Smooth muscle cell (in vitro differentiated cells): ENCODE data around the gene MAD1L1. TPM values are rescaled to one million over a fixed set of nuclear protein-coding genes. Genes with fewer than 3 reads are reported as not detected.

Source experiments
- DNase-seq: peaks from one replicate; lab custom pipeline; 2025; ENCODE audit not compliant: unreplicated experiment; lab: John Stamatoyannopoulos, UW
- H2AFZ ChIP-seq: fragments of 200-600 bp; sonication (generic); 2 replicates; pipeline ENCODE4 v1.6.0; 2016; ENCODE audit warnings: antibody characterized with exemption, low read depth, mild to moderate bottlenecking
- H3F3A ChIP-seq: fragments of 200-600 bp; sonication (generic); 2 replicates; pipeline ENCODE4 v1.6.0; 2017; ENCODE audit warnings: antibody characterized with exemption, low read depth
- H3K27ac ChIP-seq: fragments of 200-600 bp; sonication (generic); 2 replicates; pipeline ENCODE4 v1.5.1; 2016; ENCODE audit warnings: low read depth, mild to moderate bottlenecking
- H3K27me3 ChIP-seq: fragments of 200-600 bp; sonication (generic); 2 replicates; pipeline ENCODE4 v1.6.1; 2016; ENCODE audit warnings: low read depth, mild to moderate bottlenecking
- H3K36me3 ChIP-seq: fragments of 200-600 bp; sonication (generic); 2 replicates; pipeline ENCODE4 v1.5.1; 2016; ENCODE audit warnings: low read depth
- H3K4me1 ChIP-seq: fragments of 200-600 bp; sonication (generic); 2 replicates; pipeline ENCODE4 v1.5.1; 2016; ENCODE audit warnings: low read depth
- H3K4me2 ChIP-seq: fragments of 200-600 bp; sonication (generic); 2 replicates; pipeline ENCODE4 v1.6.0; 2016; ENCODE audit warnings: mild to moderate bottlenecking
- H3K4me3 ChIP-seq: fragments of 200-600 bp; sonication (generic); 2 replicates; pipeline ENCODE4 v1.5.1; 2016; ENCODE audit warnings: mild to moderate bottlenecking
- H3K79me2 ChIP-seq: fragments of 200-600 bp; sonication (generic); 2 replicates; pipeline ENCODE4 v1.6.0; 2016; ENCODE audit warnings: low read depth, mild to moderate bottlenecking
- H3K9ac ChIP-seq: fragments of 200-600 bp; sonication (generic); 2 replicates; pipeline ENCODE4 v1.6.0; 2016; ENCODE audit warnings: low read depth
- H3K9me3 ChIP-seq: fragments of 200-600 bp; sonication (generic); replicated peaks from 2 replicates; pipeline ENCODE4 v1.5.1; 2016; ENCODE audit warnings: low read depth
- H4K20me1 ChIP-seq: fragments of 200-600 bp; sonication (generic); 2 replicates; pipeline ENCODE4 v1.6.0; 2016; ENCODE audit warnings: low read depth
- CTCF ChIP-seq: fragments of 200-600 bp; sonication (generic); IDR thresholded peaks from 2 replicates; pipeline ENCODE4 v1.5.1; 2017; ENCODE audit warnings: borderline replicate concordance, mild to moderate bottlenecking, antibody characterized with exemption; ENCODE audit not compliant: insufficient read depth, poor library complexity, severe bottlenecking
- WGBS: methylation state at CpG from one replicate; pipeline ENCODE4 v1.1.7; 2016; ENCODE audit warnings: low lambda C conversion rate; 5-methylcytosine and 5-hydroxymethylcytosine counted together
- polyA plus RNA-seq: library from polyadenylated mRNA; unstranded; fragments of >200 nt; fragmentation: Nextera tagmentation; extraction: Ambion mirVana; gene quantifications from 2 replicates; pipeline ENCODE4 v1.2.1, GENCODE V29; 2016
- total RNA-seq: library from RNA; depleted of rRNA; stranded (reverse); fragments of >200 nt; gene quantifications from 2 replicates; pipeline ENCODE4 v1.2.3, GENCODE V29; 2014

MAD1L1 gene
- total and polyA plus RNA-seq, 2 experiments from 2014 or later = 33.4 to 60.7 TPM

- no peak overlapping the region for H3K4me2 ChIP-seq
- WGBS = 96% methylated on average over 28 of the region's 29 CpGs
- no peaks in the 10 kb centered on the region for H3K27me3 ChIP-seq
- no peak for DNase-seq
- H3K79me2 ChIP-seq = no peaks in the 10 kb centered on the region
- no peak overlapping the region for H3K4me3 ChIP-seq
- H3F3A ChIP-seq = no peaks in the 10 kb centered on the region
- H3K9me3 ChIP-seq = no peaks in the 10 kb centered on the region
- H3K27ac ChIP-seq = no peak overlapping the region
- H3K4me1 ChIP-seq = peaks cover 5% of the 10 kb centered on the region
- no peaks in the 10 kb centered on the region for H3K36me3 ChIP-seq
- no peak overlapping the region for H2AFZ ChIP-seq
- no peaks in the 10 kb centered on the region for H4K20me1 ChIP-seq
- no peak for TF ChIP-seq CTCF
- no peak overlapping the region for H3K9ac ChIP-seq
Measured at GRCh38 chr7:1809601-1810258, 423.0 kb downstream of the MAD1L1 start.

- no peaks in the 10 kb centered on the region for H3K27me3 ChIP-seq
- H3F3A ChIP-seq = no peaks in the 10 kb centered on the region
- DNase-seq = no peak
- no peaks in the 10 kb centered on the region for H3K9me3 ChIP-seq
- 86% methylated on average over 7 of the region's 7 CpGs for WGBS
- no peaks in the 10 kb centered on the region for H4K20me1 ChIP-seq
- no peak overlapping the region for H3K4me2 ChIP-seq
- H3K4me3 ChIP-seq = no peak overlapping the region
- H3K79me2 ChIP-seq = no peaks in the 10 kb centered on the region
- no peaks in the 10 kb centered on the region for H3K36me3 ChIP-seq
- H3K27ac ChIP-seq = no peak overlapping the region
- no peak overlapping the region for H2AFZ ChIP-seq
- no peak for TF ChIP-seq CTCF
- peaks cover 5% of the 10 kb centered on the region for H3K4me1 ChIP-seq
- H3K9ac ChIP-seq = no peak overlapping the region
Measured at GRCh38 chr7:1809070-1809469, 423.7 kb downstream of the MAD1L1 start.

- no peak for DNase-seq
- Histone ChIP-seq H3K4me2 (no peak overlapping the region), H2AFZ (no peak overlapping the region), H3K27me3 (no peaks in the 10 kb centered on the region), H3K4me3 (no peak overlapping the region), H3K27ac (no peak overlapping the region), H3K9me3 (no peaks in the 10 kb centered on the region), H3K4me1 (peaks cover 5% of the 10 kb centered on the region), H4K20me1 (no peaks in the 10 kb centered on the region), H3K9ac (no peak overlapping the region), H3K79me2 (no peaks in the 10 kb centered on the region), H3K36me3 (no peaks in the 10 kb centered on the region), H3F3A (no peaks in the 10 kb centered on the region)
- TF ChIP-seq CTCF = no peak
- 96% methylated on average over 26 of the region's 26 CpGs for WGBS
Measured at GRCh38 chr7:1807821-1808600, 424.7 kb downstream of the MAD1L1 start.
